IMR-90 (cell line): ENCODE measurements around the gene CNGA1. TPM values are rescaled to one million over a fixed set of nuclear protein-coding genes. Genes with fewer than 3 reads are reported as not detected.

ENCODE experiments used
- ATAC-seq: fragments of 200-7000 bp; cut with Tn5 transposase; 2 replicates; pipeline ENCODE4 v1.9.1; 2020; ENCODE audit warnings: low read depth, mild to moderate bottlenecking, moderate library complexity
- BruUV-seq: library from RNA; stranded (reverse); fragments of 400-500 nt; replicated peaks from 2 replicates; lab custom pipeline; 2021; lab: Mats Ljungman, UMichigan
- CTCF ChIA-PET: fragments of 300-600 bp; formaldehyde crosslinking; extraction: SDS; loops from one replicate; lab custom pipeline; 2021; ENCODE audit warnings: antibody characterized with exemption; lab: Yijun Ruan, JAX
- POLR2A ChIA-PET: fragments of 300-600 bp; sonication (Branson Sonifier 250); formaldehyde crosslinking; loops from one replicate; lab custom pipeline; 2022; ENCODE audit warnings: antibody characterized with exemption; ENCODE audit not compliant: unreplicated experiment; lab: Charles Lee
- DNase-seq: peaks from one replicate; pipeline ENCODE4 v3.0.0; 2013
- H2AFZ ChIP-seq: replicated peaks from 2 replicates; pipeline ENCODE3; 2013; ENCODE audit warnings: low read length, mild to moderate bottlenecking; ENCODE audit not compliant: poor library complexity
- H2AK5ac ChIP-seq: 2 replicates; pipeline ENCODE4 v1.6.1; 2013; ENCODE audit warnings: low read depth, low read length, inconsistent platforms
- H2AK9ac ChIP-seq: replicated peaks from 2 replicates; pipeline ENCODE3; 2013; ENCODE audit warnings: mild to moderate bottlenecking, low read depth, low read length, moderate library complexity; ENCODE audit not compliant: poor library complexity
- H2BK120ac ChIP-seq: 2 replicates; pipeline ENCODE4 v1.6.1; 2013; ENCODE audit warnings: low read depth, low read length, inconsistent platforms
- H2BK15ac ChIP-seq: 3 replicates; pipeline ENCODE4 v1.6.1; 2013; ENCODE audit warnings: low read depth, low read length, inconsistent platforms
- H2BK20ac ChIP-seq: 2 replicates; pipeline ENCODE4 v1.6.1; 2013; ENCODE audit warnings: low read depth, mild to moderate bottlenecking, inconsistent platforms, low read length, moderate library complexity
- H2BK5ac ChIP-seq: 2 replicates; pipeline ENCODE4 v1.6.1; 2013; ENCODE audit warnings: mild to moderate bottlenecking, low read depth, low read length, inconsistent platforms; ENCODE audit not compliant: poor library complexity, severe bottlenecking
- H3K14ac ChIP-seq: replicated peaks from 2 replicates; pipeline ENCODE4 v1.6.1; 2013; ENCODE audit warnings: low read depth, low read length, inconsistent platforms
- H3K18ac ChIP-seq: 2 replicates; pipeline ENCODE4 v1.6.1; 2013; ENCODE audit warnings: low read depth, low read length, control low read depth
- H3K23ac ChIP-seq: 2 replicates; pipeline ENCODE4 v1.6.1; 2013; ENCODE audit warnings: low read depth, low read length, inconsistent platforms
- H3K27ac ChIP-seq: 2 replicates; pipeline ENCODE4 v1.5.1; 2013; ENCODE audit warnings: mild to moderate bottlenecking, control low read depth, low read length; ENCODE audit not compliant: insufficient read depth
- H3K27me3 ChIP-seq: 2 replicates; pipeline ENCODE4 v1.6.1; 2013; ENCODE audit warnings: low read length; ENCODE audit not compliant: control insufficient read depth, insufficient read depth
- H3K36me3 ChIP-seq: 2 replicates; pipeline ENCODE4 v1.6.1; 2013; ENCODE audit warnings: low read length, mixed read lengths; ENCODE audit not compliant: control insufficient read depth, insufficient read depth
- H3K4ac ChIP-seq: 2 replicates; pipeline ENCODE4 v1.6.1; 2013; ENCODE audit warnings: low read depth, low read length, inconsistent platforms
- H3K4me1 ChIP-seq: 2 replicates; pipeline ENCODE4 v1.6.1; 2013; ENCODE audit warnings: low read length, mixed read lengths; ENCODE audit not compliant: control insufficient read depth, insufficient read depth
- H3K4me2 ChIP-seq: 2 replicates; pipeline ENCODE4 v1.6.1; 2013; ENCODE audit warnings: low read depth, mild to moderate bottlenecking, control low read depth, low read length, moderate library complexity
- H3K4me3 ChIP-seq: 2 replicates; pipeline ENCODE4 v1.5.1; 2013; ENCODE audit warnings: low read depth, mild to moderate bottlenecking, control low read depth, low read length, moderate library complexity; ENCODE audit not compliant: insufficient read depth
- H3K56ac ChIP-seq: 2 replicates; pipeline ENCODE4 v1.6.1; 2013; ENCODE audit warnings: low read length, inconsistent platforms; ENCODE audit not compliant: insufficient read depth; ENCODE audit errors: extremely low read depth
- H3K79me1 ChIP-seq, 2 experiments: 2 replicates each; pipeline ENCODE4 v1.6.1; 2013; ENCODE audit warnings: low read length in 2 of 2, inconsistent platforms in 1 of 2, low read depth in 1 of 2
- H3K9ac ChIP-seq: 2 replicates; pipeline ENCODE4 v1.6.1; 2013; ENCODE audit warnings: low read depth, low read length, control low read depth
- H3K9me1 ChIP-seq: 2 replicates; pipeline ENCODE4 v1.6.1; 2013; ENCODE audit warnings: low read length, inconsistent platforms; ENCODE audit not compliant: insufficient read depth
- H3K9me3 ChIP-seq: 2 replicates; pipeline ENCODE4 v1.6.1; 2013; ENCODE audit warnings: low read length; ENCODE audit not compliant: control insufficient read depth, insufficient read depth
- H4K20me1 ChIP-seq: 2 replicates; pipeline ENCODE4 v1.6.1; 2013; ENCODE audit warnings: low read length, inconsistent platforms; ENCODE audit not compliant: insufficient read depth
- H4K5ac ChIP-seq: 2 replicates; pipeline ENCODE4 v1.6.1; 2013; ENCODE audit warnings: mild to moderate bottlenecking, low read depth, low read length, control low read depth
- H4K8ac ChIP-seq, 2 experiments: 2 replicates each; pipeline ENCODE4 v1.6.1; 2013; ENCODE audit warnings: low read depth in 2 of 2, low read length in 2 of 2, control low read depth in 1 of 2, inconsistent platforms in 1 of 2
- H4K91ac ChIP-seq: 2 replicates; pipeline ENCODE4 v1.6.1; 2013; ENCODE audit warnings: low read depth, low read length, inconsistent platforms; ENCODE audit not compliant: insufficient read depth
- CHD1 ChIP-seq: IDR thresholded peaks from 2 replicates; pipeline ENCODE4 v1.6.1; 2012; ENCODE audit warnings: low read depth, low read length, improper control_type of control experiment
- ELK1 ChIP-seq: fragments of 150-350 bp; IDR thresholded peaks from 2 replicates; pipeline ENCODE4 v1.6.1; 2016; ENCODE audit warnings: low read depth, mild to moderate bottlenecking, low read length, moderate library complexity, borderline replicate concordance
- FOS ChIP-seq: fragments of 150-350 bp; IDR thresholded peaks from 2 replicates; pipeline ENCODE4 v1.6.1; 2016; ENCODE audit warnings: low read depth, low read length
- MAFK ChIP-seq: IDR thresholded peaks from 2 replicates; pipeline ENCODE4 v1.6.1; 2012; ENCODE audit warnings: low read depth, low read length, improper control_type of control experiment
- MAZ ChIP-seq: IDR thresholded peaks from 2 replicates; pipeline ENCODE4 v1.6.1; 2012; ENCODE audit warnings: low read depth, mild to moderate bottlenecking, low read length, improper control_type of control experiment, moderate library complexity, borderline replicate concordance
- MXI1 ChIP-seq: IDR thresholded peaks from 2 replicates; pipeline ENCODE4 v1.6.1; 2012; ENCODE audit warnings: low read depth, mild to moderate bottlenecking, low read length, moderate library complexity, borderline replicate concordance
- POLR2A ChIP-seq: IDR thresholded peaks from 2 replicates; pipeline ENCODE4 v1.6.1; 2012; ENCODE audit warnings: mild to moderate bottlenecking, low read depth, low read length
- RFX5 ChIP-seq: IDR thresholded peaks from 2 replicates; pipeline ENCODE4 v1.8.0; 2012; ENCODE audit warnings: low read depth, mild to moderate bottlenecking, low read length, moderate library complexity
- SMC3 ChIP-seq: fragments of 150-350 bp; IDR thresholded peaks from 2 replicates; pipeline ENCODE4 v1.6.1; 2016; ENCODE audit warnings: low read depth, mild to moderate bottlenecking, antibody characterized with exemption, low read length, moderate library complexity
- USF2 ChIP-seq: fragments of 150-350 bp; IDR thresholded peaks from 2 replicates; pipeline ENCODE4 v1.6.1; 2017; ENCODE audit warnings: mild to moderate bottlenecking, antibody characterized with exemption, low read length, low read depth
- dilution Hi-C: fragments of 300-500 bp; cut with HindIII; formaldehyde crosslinking; loops from one replicate; pipeline ENCODE4 v1.14.3; 2018; ENCODE audit warnings: low sequenced_read_pairs; ENCODE audit not compliant: unreplicated experiment
- in situ Hi-C: fragments of 300-500 bp; cut with MboI; formaldehyde crosslinking; loops from 3 replicates; pipeline ENCODE4 v1.14.3; 2019; ENCODE audit warnings: low sequenced_read_pairs, inconsistent platforms, mixed read lengths
- intact Hi-C: fragments of 100-400 bp; cut with micrococcal nuclease; formaldehyde crosslinking; loops from 2 replicates; pipeline ENCODE4 v1.10.0; 2022
- polyA plus RNA-seq, 3 experiments: library from polyadenylated mRNA; depleted of rRNA; stranded (reverse); fragments of >200 nt; gene quantifications; 2 replicates each; pipeline ENCODE4 v1.2.3, GENCODE V29; 2012; ENCODE audit warnings: low replicate concordance in 1 of 3
- total RNA-seq: library from RNA; depleted of rRNA; stranded (reverse); fragments of >200 nt; gene quantifications from 2 replicates; pipeline ENCODE4 v1.2.3, GENCODE V29; 2012

CNGA1 gene
- total and polyA plus RNA-seq, 2 of the 4 experiments (the other 2 are of a cell fraction): not detected

- Histone ChIP-seq H3K9ac (no peak overlapping the region), H4K20me1 (no peaks in the 10 kb centered on the region), H4K5ac (no peak overlapping the region), H2BK120ac (no peak overlapping the region), H3K14ac (no peak overlapping the region), H4K8ac (no peak overlapping the region), H3K9me1 (no peaks in the 10 kb centered on the region), H3K4me3 (no peak overlapping the region), H2AFZ (no peak overlapping the region), H3K4me2 (no peak overlapping the region), H3K56ac (no peak overlapping the region), H3K27me3 (no peaks in the 10 kb centered on the region), H3K27ac (no peak overlapping the region), H2AK5ac (no peak overlapping the region), H2BK15ac (no peak overlapping the region), H3K18ac (no peak overlapping the region), H3K4ac (no peak overlapping the region), H3K36me3 (no peaks in the 10 kb centered on the region), H2AK9ac (no peak overlapping the region), H4K91ac (no peak overlapping the region), H3K4me1 (no peaks in the 10 kb centered on the region), H3K9me3 (no peaks in the 10 kb centered on the region), H2BK5ac (no peak overlapping the region), H3K23ac (no peak overlapping the region), H3K79me1 (no peaks in the 10 kb centered on the region), H2BK20ac (no peak overlapping the region)
- in situ Hi-C loops (no loop called here), dilution Hi-C loops (no loop called here), intact Hi-C loops (no loop called here)
- BruUV-seq: no TSS peak
- ATAC-seq: no peak
- DNase-seq: no peak
- ChIA-PET CTCF (no interaction called here), POLR2A (no interaction called here)
- no peak for TF ChIP-seq POLR2A
- no peak for TF ChIP-seq CHD1
- TF ChIP-seq RFX5: no peak
- TF ChIP-seq MAFK: no peak
- no peak for TF ChIP-seq ELK1
- TF ChIP-seq USF2: no peak
- no peak for TF ChIP-seq MXI1
- TF ChIP-seq SMC3: no peak
- TF ChIP-seq FOS: no peak
- no peak for TF ChIP-seq MAZ
Observed at GRCh38 chr4:48032721-48033120, 16.2 kb upstream of the CNGA1 start.
